ENCODE data around the gene CIROP.

DNA sequence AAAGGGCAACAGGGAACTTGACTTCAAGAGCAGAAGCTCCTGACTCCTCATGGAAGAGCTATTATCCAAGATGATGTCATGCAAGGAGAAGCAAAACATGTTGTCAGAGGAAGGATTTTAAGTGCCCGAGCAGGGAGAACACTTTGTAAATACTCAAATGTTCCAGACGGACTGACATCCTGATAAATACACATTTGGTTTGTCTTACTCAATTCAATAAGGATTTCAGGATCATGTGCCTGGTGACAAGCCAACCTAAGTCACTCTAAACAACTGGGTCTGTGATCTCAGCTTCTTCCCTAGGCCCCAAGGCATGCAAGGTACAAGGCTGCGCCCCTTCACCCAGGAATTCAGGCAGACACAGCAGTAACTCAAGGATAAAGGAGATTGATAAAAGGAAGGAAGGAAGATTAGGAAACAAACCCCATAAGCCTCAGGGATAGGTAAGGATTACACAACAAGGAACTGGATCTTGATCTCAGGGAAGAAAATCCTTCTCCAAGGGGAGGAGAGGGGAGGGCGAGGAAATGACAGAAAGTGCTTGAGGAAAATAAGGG is 41.1 kb upstream of the CIROP start:
- TF ChIP-seq, protein P1, sequence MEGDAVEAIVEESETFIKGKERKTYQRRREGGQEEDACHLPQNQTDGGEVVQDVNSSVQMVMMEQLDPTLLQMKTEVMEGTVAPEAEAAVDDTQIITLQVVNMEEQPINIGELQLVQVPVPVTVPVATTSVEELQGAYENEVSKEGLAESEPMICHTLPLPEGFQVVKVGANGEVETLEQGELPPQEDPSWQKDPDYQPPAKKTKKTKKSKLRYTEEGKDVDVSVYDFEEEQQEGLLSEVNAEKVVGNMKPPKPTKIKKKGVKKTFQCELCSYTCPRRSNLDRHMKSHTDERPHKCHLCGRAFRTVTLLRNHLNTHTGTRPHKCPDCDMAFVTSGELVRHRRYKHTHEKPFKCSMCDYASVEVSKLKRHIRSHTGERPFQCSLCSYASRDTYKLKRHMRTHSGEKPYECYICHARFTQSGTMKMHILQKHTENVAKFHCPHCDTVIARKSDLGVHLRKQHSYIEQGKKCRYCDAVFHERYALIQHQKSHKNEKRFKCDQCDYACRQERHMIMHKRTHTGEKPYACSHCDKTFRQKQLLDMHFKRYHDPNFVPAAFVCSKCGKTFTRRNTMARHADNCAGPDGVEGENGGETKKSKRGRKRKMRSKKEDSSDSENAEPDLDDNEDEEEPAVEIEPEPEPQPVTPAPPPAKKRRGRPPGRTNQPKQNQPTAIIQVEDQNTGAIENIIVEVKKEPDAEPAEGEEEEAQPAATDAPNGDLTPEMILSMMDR (IDR thresholded peaks at IDR 0.05) = no peak
- TF ChIP-seq POLR2A (IDR thresholded peaks at IDR 0.05) = no peak

Measured in lower leg skin (tissue), 3 donors.